Measurements from ENCODE around the gene ATXN7L2. TPM values are rescaled to one million over a fixed set of nuclear protein-coding genes. Genes with fewer than 3 reads are reported as not detected.

Gene ATXN7L2
- polyA plus RNA-seq, 3 donors, result 11.4 to 13.1 (median 12.0) TPM

GRCh38 chr1:109521002-109521951 is 37.6 kb downstream of the ATXN7L2 start:
- no peak for DNase-seq

GRCh38 chr1:109522026-109522425 is 38.3 kb downstream of the ATXN7L2 start:
- no peak for DNase-seq

- no peak for DNase-seq
These were observed 40.0 kb downstream of the ATXN7L2 start for GRCh38 chr1:109523706-109524105.

GRCh38 chr1:109527098-109527811 is 43.5 kb downstream of the ATXN7L2 start:
- DNase-seq, result no peak

GRCh38 chr1:109527846-109528695 is 44.4 kb downstream of the ATXN7L2 start:
- DNase-seq, result no peak

GRCh38 chr1:109528712-109529111 is 45.0 kb downstream of the ATXN7L2 start:
- no peak for DNase-seq

- no peak for DNase-seq
These were observed 46.3 kb downstream of the ATXN7L2 start for GRCh38 chr1:109529881-109530456.

- DNase-seq, result no peak
These were observed 46.9 kb downstream of the ATXN7L2 start for GRCh38 chr1:109530457-109531087.

GRCh38 chr1:109531380-109531779 is 47.7 kb downstream of the ATXN7L2 start:
- DNase-seq, result no peak

GRCh38 chr1:109531826-109532364 is 48.2 kb downstream of the ATXN7L2 start:
- DNase-seq, result no peak

GRCh38 chr1:109532365-109533136 is 48.8 kb downstream of the ATXN7L2 start:
- no peak for DNase-seq

- DNase-seq, result no peak
These were observed 50.7 kb downstream of the ATXN7L2 start for GRCh38 chr1:109534307-109534858.

GRCh38 chr1:109535481-109535880 is 51.8 kb downstream of the ATXN7L2 start:
- no peak for DNase-seq

GRCh38 chr1:109535971-109536491 is 52.3 kb downstream of the ATXN7L2 start:
- no peak for DNase-seq

GRCh38 chr1:109537450-109538178 is 53.9 kb downstream of the ATXN7L2 start:
- DNase-seq, result no peak

GRCh38 chr1:109538827-109539555 is 55.3 kb downstream of the ATXN7L2 start:
- no peak for DNase-seq

GRCh38 chr1:109539676-109540075 is 56.0 kb downstream of the ATXN7L2 start, which contains the start of gene GPR61:
TSS of gene GPR61 (plus strand) at chr1:109539872. CDS start at chr1:109543023, 3,151 bp downstream.
- DNase-seq, result no peak

GRCh38 chr1:109541102-109541501 is 57.4 kb downstream of the ATXN7L2 start:
- no peak for DNase-seq

All from renal pelvis (tissue), 4 donors.